K562 (cell line): ENCODE results near the gene SOX15. TPM values are rescaled to one million over a fixed set of nuclear protein-coding genes. Genes with fewer than 3 reads are reported as not detected.

Source experiments
- BRD9 ChIP-seq: fragments of 450-650 bp; IDR thresholded peaks from 2 replicates; pipeline ENCODE4 v1.6.1; 2018; ENCODE audit warnings: low read depth; ENCODE audit not compliant: partially characterized antibody
- CREB3 ChIP-seq: fragments of 450-650 bp; conservative IDR thresholded peaks from 2 replicates; pipeline ENCODE4 v1.6.1; 2016; ENCODE audit warnings: missing genetic modification characterization, low read depth, mild to moderate bottlenecking, missing compliant biosample characterization, moderate library complexity
- CXXC5 ChIP-seq: fragments of 250-450 bp; sonication (Bioruptor Pico); IDR thresholded peaks from 2 replicates; pipeline ENCODE4 v1.8.0; 2022; ENCODE audit warnings: inconsistent platforms, mild to moderate bottlenecking, moderate library complexity
- MAZ ChIP-seq, 2 experiments: fragments of 450-650 bp in 1 of 2; sonication (generic) in 1 of 2; formaldehyde crosslinking; IDR thresholded peaks in 1 of 2; conservative IDR thresholded peaks in 1 of 2; 2 replicates each; pipeline versions ENCODE4 v1.4.0 to v1.5.0; 2020; ENCODE audit warnings: mild to moderate bottlenecking in 1 of 2, missing genetic modification reagents in 1 of 2
- MGA ChIP-seq: fragments of 450-650 bp; IDR thresholded peaks from 2 replicates; pipeline ENCODE4 v1.6.1; 2016; ENCODE audit warnings: mild to moderate bottlenecking, moderate library complexity
- PML ChIP-seq: IDR thresholded peaks from 2 replicates; pipeline ENCODE4 v1.6.1; 2012; ENCODE audit warnings: low read length, inconsistent platforms
- SIN3B ChIP-seq: fragments of 450-650 bp; IDR thresholded peaks from 2 replicates; pipeline ENCODE4 v1.6.1; 2017; ENCODE audit warnings: low read depth, mild to moderate bottlenecking, moderate library complexity
- TARDBP ChIP-seq: fragments of 450-650 bp; IDR thresholded peaks from 2 replicates; pipeline ENCODE4 v1.6.1; 2016
- TEAD1 ChIP-seq, 2 experiments: fragments of 450-650 bp in 1 of 2; sonication (generic) in 1 of 2; formaldehyde crosslinking; IDR thresholded peaks; 2 replicates each; pipeline versions ENCODE4 v1.4.0 to v1.8.0; 2020 to 2022; ENCODE audit warnings: mild to moderate bottlenecking in 2 of 2, missing genetic modification reagents in 1 of 2
- ZNF41 ChIP-seq: fragments of 250-450 bp; sonication (Bioruptor Pico); conservative IDR thresholded peaks from 2 replicates; pipeline ENCODE4 v1.4.0; 2020; ENCODE audit warnings: mild to moderate bottlenecking
- polyA plus RNA-seq, 8 experiments: library from polyadenylated mRNA; depleted of rRNA in 4 of 8; stranded (reverse) in 5 of 8; unstranded in 3 of 8; fragments of >200 nt; fragmentation: Nextera tagmentation in 2 of 8; fragmentation: Illumina TruSeq in 1 of 8; extraction: Ambion mirVana in 2 of 8; extraction: Trizol in 1 of 8; gene quantifications; 2 replicates each; pipeline versions ENCODE4 v1.2.1 to v1.2.3, GENCODE V29; 2011 to 2014; ENCODE audit warnings: inconsistent platforms in 1 of 8, missing spikeins in 1 of 8
- total RNA-seq, 7 experiments: library from RNA; depleted of rRNA in 6 of 7; stranded (reverse); fragments of >200 nt in 6 of 7; fragmentation: Illumina TruSeq in 2 of 7; extraction: Trizol in 2 of 7; gene quantifications; 2 replicates each; pipeline versions ENCODE4 v1.2.1 to v1.2.3, GENCODE V29; 2011 to 2021; ENCODE audit warnings: low replicate concordance in 1 of 7
- TF ChIP-seq, protein P1 (sequence below), 2 experiments: fragments of 450-650 bp in 1 of 2; sonication (generic) in 1 of 2; formaldehyde crosslinking; conservative IDR thresholded peaks; 2 replicates each; pipeline versions ENCODE4 v1.4.0 to v1.8.1; 2020 to 2022; ENCODE audit warnings: mild to moderate bottlenecking in 1 of 2, missing genetic modification reagents in 1 of 2
- TF ChIP-seq, protein P2 (sequence below): sonication (generic); formaldehyde crosslinking; IDR thresholded peaks from 2 replicates; pipeline ENCODE4 v1.8.0; 2022; ENCODE audit warnings: missing genetic modification reagents, mild to moderate bottlenecking, moderate library complexity, borderline replicate concordance

SOX15 gene
- total and polyA plus RNA-seq, 9 of the 15 experiments (the other 6 are each of a cell fraction or from before 2014, with no cell fraction given), result 0.07 to 0.33 (median 0.19) TPM; not detected in 5

- TF ChIP-seq MGA (peak; percentile 98), SIN3B (peak; percentile 91), ZNF41 (no peak), MAZ (CRISPR knock-in tag; conservative IDR thresholded peaks at IDR 0.05 in 1 of 2, IDR thresholded peaks at IDR 0.05 in 1 of 2) (peak; percentile 8 to 69; a peak in 2 of 4 replicates), TARDBP (peak; percentile 3; the same call in 1 of the 2 replicates), BRD9 (no peak), TEAD1 (CRISPR knock-in tag; IDR thresholded peaks at IDR 0.05) (0 out of 4 replicates have a peak, but pooled peaks of 1 of the 2 experiments have one; percentile 19), CXXC5 (CRISPR knock-in tag) (peak; percentile 75), CREB3 (peak; percentile 87), PML (peak; percentile 58)
- TF ChIP-seq, protein P1, sequence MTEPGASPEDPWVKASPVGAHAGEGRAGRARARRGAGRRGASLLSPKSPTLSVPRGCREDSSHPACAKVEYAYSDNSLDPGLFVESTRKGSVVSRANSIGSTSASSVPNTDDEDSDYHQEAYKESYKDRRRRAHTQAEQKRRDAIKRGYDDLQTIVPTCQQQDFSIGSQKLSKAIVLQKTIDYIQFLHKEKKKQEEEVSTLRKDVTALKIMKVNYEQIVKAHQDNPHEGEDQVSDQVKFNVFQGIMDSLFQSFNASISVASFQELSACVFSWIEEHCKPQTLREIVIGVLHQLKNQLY (CRISPR knock-in tag; conservative IDR thresholded peaks at IDR 0.05), result no peak
- TF ChIP-seq, protein P2, sequence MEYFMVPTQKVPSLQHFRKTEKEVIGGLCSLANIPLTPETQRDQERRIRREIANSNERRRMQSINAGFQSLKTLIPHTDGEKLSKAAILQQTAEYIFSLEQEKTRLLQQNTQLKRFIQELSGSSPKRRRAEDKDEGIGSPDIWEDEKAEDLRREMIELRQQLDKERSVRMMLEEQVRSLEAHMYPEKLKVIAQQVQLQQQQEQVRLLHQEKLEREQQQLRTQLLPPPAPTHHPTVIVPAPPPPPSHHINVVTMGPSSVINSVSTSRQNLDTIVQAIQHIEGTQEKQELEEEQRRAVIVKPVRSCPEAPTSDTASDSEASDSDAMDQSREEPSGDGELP (CRISPR knock-in tag), result peak; percentile 87
Measured at GRCh38 chr17:7583253-7584109, 6.4 kb downstream of the SOX15 start, which contains the start of gene MPDU1 (continued).
